GM12872 (cell line): ENCODE results near the gene ARHGEF19.

Experiments used
- CTCF ChIP-seq: IDR thresholded peaks from 3 replicates; pipeline ENCODE4 v1.5.1; 2011; ENCODE audit warnings: low read depth, mild to moderate bottlenecking, low read length, moderate library complexity; ENCODE audit not compliant: insufficient read depth

Gene ARHGEF19

GRCh38 chr1:16149702-16150488 is 62.6 kb downstream of the ARHGEF19 start:
- TF ChIP-seq CTCF: no peak

- TF ChIP-seq CTCF: no peak
Observed at GRCh38 chr1:16149146-16149545, 63.3 kb downstream of the ARHGEF19 start.

GRCh38 chr1:16148329-16149092 is 63.9 kb downstream of the ARHGEF19 start:
- no peak for TF ChIP-seq CTCF
